Measurements from ENCODE around the gene BEST2.

BEST2 gene

GRCh38 chr19:12769689-12770088, 18.1 kb downstream of the BEST2 start:
- no peak for DNase-seq (ENCODE audit: low read depth)

GRCh38 chr19:12770922-12771321, 19.3 kb downstream of the BEST2 start:
- no peak for DNase-seq (ENCODE audit: low read depth)

- DNase-seq (ENCODE audit: low read depth), result no peak
Observed at GRCh38 chr19:12772323-12772722, 20.7 kb downstream of the BEST2 start.

GRCh38 chr19:12773571-12773970, 22.0 kb downstream of the BEST2 start:
- no peak for DNase-seq (ENCODE audit: low read depth)

DNA sequence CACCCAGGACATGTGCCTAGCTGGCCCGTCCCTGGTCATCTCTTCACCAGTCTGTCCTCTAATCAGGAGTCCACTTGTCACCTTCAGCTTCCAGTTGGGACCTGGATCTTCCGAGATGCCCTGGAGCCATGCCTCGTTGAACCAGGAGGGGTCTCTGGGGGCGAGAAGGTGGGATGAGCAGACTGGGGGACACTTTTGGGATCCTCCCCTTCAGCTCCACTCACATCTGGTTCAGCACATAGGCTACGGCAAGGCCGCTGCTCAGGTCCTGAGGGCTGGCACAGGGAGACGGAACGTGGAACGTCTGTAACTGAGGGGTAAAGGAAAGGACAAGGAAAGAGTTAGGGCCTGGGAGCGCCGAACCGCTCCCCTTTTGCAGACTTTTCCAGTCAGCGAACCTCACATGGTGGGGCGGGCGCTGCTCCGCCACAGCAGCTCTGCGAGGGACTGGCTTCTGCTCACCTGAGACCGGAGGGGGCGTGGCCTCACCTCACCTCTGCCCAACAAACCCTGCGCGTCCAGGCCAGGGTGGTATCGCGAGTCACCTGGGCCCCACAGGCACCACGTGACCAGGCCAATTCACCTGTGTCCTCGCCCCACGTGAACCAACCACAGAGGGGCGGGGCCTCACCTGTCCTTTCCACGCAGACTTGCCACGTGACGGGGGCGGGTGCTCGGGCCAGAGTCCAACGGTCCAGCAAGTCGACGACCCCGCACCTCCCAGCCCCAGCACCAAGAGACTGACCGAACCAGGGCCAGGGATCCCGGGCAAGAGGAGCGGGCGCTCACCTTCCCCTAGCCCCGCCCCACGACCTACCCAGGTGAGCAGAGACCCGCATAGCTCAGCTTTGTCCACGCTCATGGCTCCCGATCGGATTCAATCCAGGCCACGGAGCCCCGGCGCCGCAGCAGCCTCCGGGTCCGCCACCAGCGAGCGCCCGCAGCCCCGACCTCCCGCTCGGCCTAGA, 23.3 kb downstream of the BEST2 start, which contains the start of gene HOOK2:
Gene HOOK2 (minus strand): TSS at position 965 of the 968 bp plus-strand sequence. CDS start 103 bp downstream, at position 862.
- no peak for DNase-seq (ENCODE audit: low read depth)

- DNase-seq (ENCODE audit: low read depth), result peak; percentile 61
Observed at GRCh38 chr19:12777217-12778016, 25.8 kb downstream of the BEST2 start.

- peak; percentile 62 for DNase-seq (ENCODE audit: low read depth)
Observed at GRCh38 chr19:12778017-12778904, 26.7 kb downstream of the BEST2 start.

- no peak for DNase-seq (ENCODE audit: low read depth)
Observed at GRCh38 chr19:12778905-12779161, 27.2 kb downstream of the BEST2 start.

DNA sequence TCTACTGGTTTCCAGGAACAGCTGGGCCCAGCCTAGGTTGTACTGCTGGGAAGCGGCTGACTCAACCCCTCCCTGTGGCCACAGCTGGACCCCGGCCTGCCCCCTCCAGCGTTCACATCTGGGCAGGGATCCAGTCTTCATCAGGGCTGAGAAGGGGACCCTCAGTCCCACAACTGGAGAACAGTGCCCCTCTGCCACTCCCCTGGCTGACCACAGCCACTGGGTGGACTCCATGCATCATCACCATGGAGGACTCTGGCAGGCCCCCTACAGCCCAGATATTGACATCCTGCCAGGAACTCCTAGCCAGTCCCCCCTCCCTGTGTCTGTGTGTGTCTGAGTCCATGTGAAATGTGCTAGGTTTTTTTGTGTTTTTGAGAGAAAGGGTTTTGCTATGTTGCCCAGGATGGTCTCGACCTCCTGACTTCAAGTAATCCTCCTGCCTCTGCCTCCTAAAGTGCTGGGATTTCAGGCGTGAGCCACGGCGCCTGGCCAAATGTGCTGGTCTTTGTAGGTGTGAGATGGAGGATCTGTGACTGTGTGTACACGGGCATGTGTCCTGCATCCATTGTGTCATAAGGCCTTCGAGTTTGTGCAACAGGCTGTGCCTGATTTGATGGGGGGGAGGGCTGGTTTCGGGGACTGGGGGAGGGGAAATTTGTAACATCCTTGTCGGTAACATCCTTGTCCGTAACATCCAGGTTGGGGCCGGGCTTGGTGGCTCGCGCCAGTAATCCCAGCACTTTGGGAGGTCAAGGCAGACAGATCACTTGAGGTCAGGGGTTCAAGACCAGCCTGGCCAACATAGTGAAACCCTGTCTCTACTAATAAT, 27.8 kb downstream of the BEST2 start:
- DNase-seq (ENCODE audit: low read depth), result peak; percentile 84

GRCh38 chr19:12782174-12782423, 30.5 kb downstream of the BEST2 start:
- DNase-seq (ENCODE audit: low read depth), result no peak

- DNase-seq (ENCODE audit: low read depth), result peak; percentile 65
Observed at GRCh38 chr19:12782424-12783290, 31.1 kb downstream of the BEST2 start.

GRCh38 chr19:12783291-12783848, 31.8 kb downstream of the BEST2 start:
- DNase-seq (ENCODE audit: low read depth), result no peak

GRCh38 chr19:12783849-12784393, 32.3 kb downstream of the BEST2 start:
- DNase-seq (ENCODE audit: low read depth), result no peak

DNA sequence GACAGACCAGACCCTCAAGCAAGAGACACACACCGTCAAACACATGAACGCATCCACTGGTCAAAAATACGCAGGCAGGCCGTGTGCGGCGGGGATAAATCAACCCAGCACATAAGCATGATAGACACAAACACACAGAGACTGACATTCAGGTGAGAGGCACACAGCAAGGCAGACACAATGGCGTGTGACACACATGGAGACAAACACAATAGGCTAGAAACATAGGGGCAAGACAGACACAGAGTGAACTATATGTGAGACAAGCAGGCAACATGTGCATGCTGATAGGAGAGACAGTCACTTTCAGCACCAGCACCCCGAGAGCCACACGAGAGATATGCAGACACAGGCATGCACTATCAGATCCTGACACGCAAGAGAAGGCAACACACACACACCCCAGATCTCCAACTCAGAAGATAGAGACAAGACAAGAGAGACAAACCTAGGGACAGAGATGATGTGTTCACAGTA, 32.8 kb downstream of the BEST2 start:
- no peak for DNase-seq (ENCODE audit: low read depth)

GRCh38 chr19:12784871-12785430, 33.4 kb downstream of the BEST2 start:
- DNase-seq (ENCODE audit: low read depth), result no peak

GRCh38 chr19:12785431-12786031, 33.9 kb downstream of the BEST2 start:
- DNase-seq (ENCODE audit: low read depth), result no peak

DNA sequence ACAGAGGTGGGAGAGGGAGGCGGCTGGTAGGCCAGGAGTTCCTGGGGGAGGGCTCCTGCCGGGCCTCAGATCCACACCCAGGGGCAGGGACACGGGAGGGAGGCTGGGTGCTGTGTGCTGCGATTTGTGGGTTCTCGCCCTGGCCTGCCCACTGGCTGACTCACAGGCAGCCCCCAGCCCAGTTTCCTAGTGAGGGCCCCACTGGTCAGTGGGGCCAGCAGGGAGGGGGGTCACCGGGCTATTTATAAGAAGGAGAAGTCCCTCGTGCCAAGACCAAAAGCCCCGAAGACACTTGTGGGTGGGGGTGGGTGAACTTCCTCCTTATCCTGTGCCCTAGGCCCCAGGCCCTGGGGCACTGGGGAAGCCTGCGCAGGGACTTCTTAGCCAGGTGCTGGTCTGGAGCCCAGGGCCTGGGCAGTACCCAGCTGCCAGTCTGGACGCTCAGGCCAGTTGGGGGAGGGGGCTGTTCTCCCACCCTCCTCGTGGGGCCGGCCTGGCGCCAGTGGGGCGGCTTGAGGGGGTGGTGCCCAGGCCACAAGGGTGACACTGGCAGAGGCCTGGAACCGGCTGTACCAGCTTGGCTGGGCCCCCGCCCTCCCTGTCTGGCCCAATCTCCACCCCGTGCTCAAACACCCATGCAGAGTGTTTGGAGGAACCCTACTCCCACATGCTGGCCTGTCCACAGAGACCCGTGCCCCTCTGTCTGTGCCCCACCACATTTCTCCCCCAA, 34.7 kb downstream of the BEST2 start:
- no peak for DNase-seq (ENCODE audit: low read depth)

- DNase-seq (ENCODE audit: low read depth), result no peak
Observed at GRCh38 chr19:12786952-12787351, 35.4 kb downstream of the BEST2 start.

All from stromal cell of bone marrow (primary cell).